Neuronal stem cell (in vitro differentiated cells): Measurements from ENCODE around the gene B4GALNT2.

Experiments used
- DNase-seq: peaks from one replicate; pipeline ENCODE4 v3.0.0-alpha.2; 2013; ENCODE audit warnings: low spot score
- H2AFZ ChIP-seq: one replicate; pipeline ENCODE4 v1.6.1; 2013; ENCODE audit warnings: mild to moderate bottlenecking, low read length, inconsistent platforms
- H2AK5ac ChIP-seq: 2 replicates; pipeline ENCODE4 v1.6.1; 2013; ENCODE audit warnings: low read depth, mild to moderate bottlenecking, inconsistent platforms, low read length, moderate library complexity, mixed read lengths
- H2BK120ac ChIP-seq: 2 replicates; pipeline ENCODE4 v1.6.1; 2013; ENCODE audit warnings: low read depth, mild to moderate bottlenecking, inconsistent platforms, low read length, moderate library complexity, mixed read lengths
- H2BK12ac ChIP-seq: one replicate; pipeline ENCODE4 v1.6.1; 2013; ENCODE audit warnings: low read length, inconsistent platforms
- H2BK15ac ChIP-seq: 2 replicates; pipeline ENCODE4 v1.6.1; 2013; ENCODE audit warnings: mild to moderate bottlenecking, low read length, inconsistent platforms, mixed read lengths
- H2BK5ac ChIP-seq: one replicate; pipeline ENCODE4 v1.6.1; 2013; ENCODE audit warnings: inconsistent platforms, mild to moderate bottlenecking, low read length, moderate library complexity
- H3K14ac ChIP-seq: one replicate; pipeline ENCODE4 v1.6.1; 2013; ENCODE audit warnings: low read length, inconsistent platforms
- H3K18ac ChIP-seq: 2 replicates; pipeline ENCODE4 v1.6.1; 2013; ENCODE audit warnings: low read length, inconsistent platforms
- H3K23ac ChIP-seq: 2 replicates; pipeline ENCODE4 v1.6.1; 2013; ENCODE audit warnings: low read depth, mild to moderate bottlenecking, mixed read lengths, low read length, inconsistent platforms; ENCODE audit not compliant: poor library complexity
- H3K27ac ChIP-seq: replicated peaks from 3 replicates; pipeline ENCODE4 v1.5.1; 2013; ENCODE audit warnings: low read length, inconsistent platforms
- H3K27me3 ChIP-seq, 3 experiments: 2 replicates each; pipeline ENCODE4 v1.6.1; 2013; ENCODE audit warnings: low read length in 3 of 3, mild to moderate bottlenecking in 2 of 3, inconsistent platforms in 1 of 3, low read depth in 1 of 3, mixed read lengths in 1 of 3, moderate library complexity in 1 of 3; ENCODE audit not compliant: control insufficient read depth in 3 of 3, insufficient read depth in 3 of 3
- H3K36me3 ChIP-seq, 2 donors: replicated peaks in 1 of 2; 2 replicates each; pipeline ENCODE4 v1.6.1; 2013; ENCODE audit warnings: low read length in 2 of 2; ENCODE audit not compliant: control insufficient read depth in 2 of 2, insufficient read depth in 2 of 2
- H3K4ac ChIP-seq: 2 replicates; pipeline ENCODE4 v1.6.1; 2013; ENCODE audit warnings: inconsistent platforms, mild to moderate bottlenecking, low read length, moderate library complexity
- H3K4me1 ChIP-seq, 2 donors: 1 replicate in 1 of 2; 2 replicates in 1 of 2; pipeline ENCODE4 v1.6.1; 2013; ENCODE audit warnings: low read length in 2 of 2, low read depth in 1 of 2; ENCODE audit not compliant: control insufficient read depth in 2 of 2, insufficient read depth in 1 of 2
- H3K4me2 ChIP-seq: one replicate; pipeline ENCODE4 v1.6.1; 2013; ENCODE audit warnings: mild to moderate bottlenecking, low read length, inconsistent platforms; ENCODE audit not compliant: insufficient read depth, poor library complexity, severe bottlenecking
- H3K4me3 ChIP-seq, 2 donors: 2 replicates each; pipeline ENCODE4 v1.5.1; 2013; ENCODE audit warnings: low read length in 2 of 2, mild to moderate bottlenecking in 2 of 2, inconsistent platforms in 1 of 2, moderate library complexity in 1 of 2
- H3K79me1 ChIP-seq: one replicate; pipeline ENCODE4 v1.6.1; 2013; ENCODE audit warnings: low read depth, mild to moderate bottlenecking, inconsistent platforms, low read length, moderate library complexity
- H3K9ac ChIP-seq: one replicate; pipeline ENCODE4 v1.6.1; 2013; ENCODE audit warnings: mild to moderate bottlenecking, low read depth, low read length, inconsistent platforms; ENCODE audit not compliant: poor library complexity
- H3K9me3 ChIP-seq, 2 donors: replicated peaks in 1 of 2; 2 replicates each; pipeline versions ENCODE3 to v1.6.1; 2013; ENCODE audit warnings: low read length in 2 of 2, mild to moderate bottlenecking in 2 of 2, inconsistent platforms in 1 of 2, low read depth in 1 of 2, mixed read lengths in 1 of 2, moderate library complexity in 1 of 2; ENCODE audit not compliant: control insufficient read depth in 2 of 2, insufficient read depth in 1 of 2
- H4K8ac ChIP-seq: one replicate; pipeline ENCODE4 v1.6.1; 2013; ENCODE audit warnings: low read depth, mild to moderate bottlenecking, inconsistent platforms, low read length, moderate library complexity
- H4K91ac ChIP-seq: one replicate; pipeline ENCODE4 v1.6.1; 2013; ENCODE audit warnings: low read length, low read depth, mild to moderate bottlenecking, inconsistent platforms; ENCODE audit not compliant: poor library complexity
- WGBS, 2 donors: extraction: QIAGEN DNeasy Blood & Tissue Kit; methylation state at CpG; one replicate each; pipeline ENCODE4 v1.1.7; 2013; ENCODE audit warnings: missing lambda C conversion rate in 2 of 2, mixed read lengths in 1 of 2; ENCODE audit not compliant: insufficient read length in 2 of 2, insufficient replicate concordance in 1 of 2; ENCODE audit errors: extremely low coverage in 2 of 2; 5-methylcytosine and 5-hydroxymethylcytosine counted together

The B4GALNT2 gene

DNA sequence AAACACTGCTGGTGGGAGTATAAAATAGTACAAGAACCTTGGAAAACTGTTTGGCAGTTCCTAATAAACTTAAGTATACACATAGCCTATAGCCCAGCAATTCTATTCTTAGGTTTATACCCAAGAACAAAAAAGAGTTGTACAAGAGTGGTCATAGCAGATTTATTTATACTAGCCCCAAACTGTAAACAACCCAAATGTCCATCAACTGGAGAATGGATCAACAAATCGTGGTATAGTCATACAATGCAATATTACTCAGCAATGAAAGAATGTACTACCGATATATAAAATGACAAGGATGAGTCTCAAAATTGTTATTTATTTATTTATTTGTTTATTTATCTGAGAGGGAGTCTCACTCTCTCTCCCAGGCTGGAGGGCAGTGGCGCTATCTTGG lies 54.7 kb downstream of the B4GALNT2 start:
- H3K4me3 ChIP-seq: no peak overlapping the region
- H2AK5ac ChIP-seq: no peak overlapping the region
- H3K4me2 ChIP-seq: no peak overlapping the region
- no peak overlapping the region for H2BK12ac ChIP-seq
- no peak overlapping the region for H3K9ac ChIP-seq
- H2BK120ac ChIP-seq: no peak overlapping the region
- no peak overlapping the region for H4K8ac ChIP-seq
- no peak overlapping the region for H3K23ac ChIP-seq
- no peak overlapping the region for H3K14ac ChIP-seq
- H3K18ac ChIP-seq: no peak overlapping the region
- H3K27me3 ChIP-seq: peaks cover 0 to 13% (median 0%) of the 10 kb centered on the region in 3 experiments
- H2BK5ac ChIP-seq: no peak overlapping the region
- H2BK15ac ChIP-seq: no peak overlapping the region
- no CpG with 5 or more reads among the region's 3 CpGs for WGBS, 2 donors
- H2AFZ ChIP-seq: no peak overlapping the region
- peaks cover 0 to 4% of the 10 kb centered on the region in 2 donors for H3K9me3 ChIP-seq
- H3K4me1 ChIP-seq: no peaks in the 10 kb centered on the region
- no peaks in the 10 kb centered on the region for H3K36me3 ChIP-seq
- no peak overlapping the region for H3K27ac ChIP-seq
- no peak overlapping the region for H4K91ac ChIP-seq
- no peaks in the 10 kb centered on the region for H3K79me1 ChIP-seq
- H3K4ac ChIP-seq: no peak overlapping the region
- no peak for DNase-seq

DNA sequence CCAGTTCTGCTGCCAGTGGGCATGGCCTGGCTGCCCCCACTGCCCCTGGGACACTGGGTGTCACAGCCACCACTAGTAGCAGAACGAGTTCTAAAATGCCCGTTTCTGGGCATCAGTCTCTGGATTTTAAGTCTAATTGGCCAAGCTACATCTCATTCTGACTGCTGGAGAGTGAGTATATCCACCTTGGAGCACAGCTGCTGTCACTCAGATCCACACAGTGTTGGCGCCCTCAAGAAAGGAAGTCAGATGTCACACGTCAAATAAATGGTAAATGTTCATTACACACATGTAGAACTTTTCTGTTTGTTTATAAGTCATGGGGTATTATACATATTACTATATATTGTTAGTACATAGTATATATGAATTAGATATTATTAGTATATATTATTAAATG lies 58.4 kb downstream of the B4GALNT2 start:
- Histone ChIP-seq H3K4ac (no peak overlapping the region), H4K91ac (no peak overlapping the region), H4K8ac (no peak overlapping the region), H3K79me1 (no peaks in the 10 kb centered on the region), H2BK120ac (no peak overlapping the region), H2BK5ac (no peak overlapping the region), H3K4me1 (peaks cover 2% of the 10 kb centered on the region in 2 donors), H3K23ac (no peak overlapping the region), H3K14ac (no peak overlapping the region), H2AFZ (no peak overlapping the region), H3K36me3 (no peaks in the 10 kb centered on the region), H2BK15ac (no peak overlapping the region), H3K4me3 (no peak overlapping the region), H3K27me3 (peaks cover 0 to 13% (median 0%) of the 10 kb centered on the region in 3 experiments), H3K4me2 (no peak overlapping the region), H2BK12ac (no peak overlapping the region), H3K9ac (no peak overlapping the region), H3K27ac (no peak overlapping the region), H3K18ac (no peak overlapping the region), H2AK5ac (no peak overlapping the region), H3K9me3 (no peaks in the 10 kb centered on the region)
- DNase-seq: no peak
- WGBS, 2 donors: no CpG with 5 or more reads among the region's 4 CpGs

DNA sequence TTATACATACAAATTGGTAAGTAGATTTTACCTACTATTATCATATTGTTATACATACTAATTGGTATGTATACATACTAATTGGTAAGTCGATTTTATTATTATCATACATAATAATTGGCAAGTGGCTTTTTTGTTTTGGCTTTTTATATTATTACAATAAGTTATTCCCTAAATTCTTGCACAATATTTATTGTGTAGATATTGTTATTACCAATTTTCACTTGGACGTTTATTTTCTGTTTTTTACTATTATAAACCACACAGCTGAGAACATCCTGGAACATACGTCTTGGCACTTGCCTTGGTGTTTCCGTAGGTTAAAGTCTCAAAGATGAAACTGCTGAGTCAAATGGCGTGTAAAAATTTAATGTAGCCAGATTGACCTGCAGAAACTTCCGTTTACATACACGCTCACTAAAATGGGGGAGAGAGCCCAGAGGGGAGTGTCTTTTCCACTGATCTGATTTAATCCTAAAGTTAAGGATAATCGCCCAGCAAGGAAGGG lies 58.9 kb downstream of the B4GALNT2 start:
- peaks cover 2% of the 10 kb centered on the region in 2 donors for H3K4me1 ChIP-seq
- peak overlapping the region; percentile 62 for H3K27ac ChIP-seq
- H3K4ac ChIP-seq: no peak overlapping the region
- H2BK15ac ChIP-seq: peak overlapping the region; percentile 96
- H3K18ac ChIP-seq: peak overlapping the region; percentile 100
- WGBS, 2 donors: no CpG with 5 or more reads among the region's 8 CpGs
- no peak overlapping the region for H2BK120ac ChIP-seq
- peak overlapping the region; percentile 95 for H3K4me2 ChIP-seq
- no peak overlapping the region for H4K8ac ChIP-seq
- no peak overlapping the region for H2BK12ac ChIP-seq
- peak overlapping the region; percentile 99 for H2BK5ac ChIP-seq
- peak overlapping the region; percentile 79 to 95 for H3K4me3 ChIP-seq
- no peak overlapping the region for H4K91ac ChIP-seq
- H3K9me3 ChIP-seq: no peaks in the 10 kb centered on the region
- DNase-seq: no peak
- no peak overlapping the region for H2AK5ac ChIP-seq
- no peaks in the 10 kb centered on the region for H3K36me3 ChIP-seq
- H3K14ac ChIP-seq: no peak overlapping the region
- H3K9ac ChIP-seq: peak overlapping the region; percentile 99
- H3K23ac ChIP-seq: no peak overlapping the region
- peak overlapping the region; percentile 99 for H2AFZ ChIP-seq
- peaks cover 0 to 13% (median 0%) of the 10 kb centered on the region in 3 experiments for H3K27me3 ChIP-seq
- no peaks in the 10 kb centered on the region for H3K79me1 ChIP-seq

DNA sequence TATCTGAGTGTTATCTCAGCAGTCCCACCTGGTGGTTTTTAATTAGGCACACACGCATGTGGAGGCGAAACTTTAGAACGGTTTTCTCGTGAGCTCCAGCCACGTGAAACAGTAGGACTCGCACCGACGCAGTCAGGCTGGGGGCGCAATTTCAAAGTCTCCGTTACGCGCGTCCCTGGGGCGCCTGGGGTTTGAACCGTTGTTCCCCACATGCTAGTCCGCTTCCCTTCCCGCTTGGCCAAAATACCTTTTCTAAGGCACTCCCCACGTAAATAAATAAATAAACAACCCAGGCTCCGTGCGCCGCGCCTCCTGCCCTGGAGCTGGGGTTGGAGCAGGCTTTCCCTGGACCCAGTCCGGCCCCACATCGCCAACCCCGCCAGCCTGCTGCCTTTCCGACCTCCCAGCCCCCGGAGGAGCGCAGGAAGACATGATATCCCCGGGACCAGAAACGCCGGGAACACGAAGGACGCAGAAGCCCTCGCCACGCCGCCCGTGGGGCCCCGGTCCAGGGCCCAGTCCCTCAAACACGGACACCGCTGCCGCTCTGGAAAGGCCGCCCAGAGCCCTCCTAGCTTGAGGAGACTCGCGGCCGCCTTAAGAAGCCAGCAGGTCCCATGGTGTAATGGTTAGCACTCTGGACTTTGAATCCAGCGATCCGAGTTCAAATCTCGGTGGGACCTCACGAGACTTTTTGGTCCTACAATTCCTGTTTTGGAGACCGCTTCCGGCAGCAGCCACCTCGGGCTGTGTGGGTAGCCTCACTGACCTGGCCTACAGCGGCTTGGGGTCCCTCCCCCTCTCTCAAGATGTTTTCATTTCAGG lies 59.6 kb downstream of the B4GALNT2 start:
- Histone ChIP-seq H4K91ac (no peak overlapping the region), H3K4me1 (peaks cover 2% of the 10 kb centered on the region in 2 donors), H3K4me2 (peak overlapping the region; percentile 95), H3K79me1 (no peaks in the 10 kb centered on the region), H3K9ac (peak overlapping the region; percentile 99), H3K9me3 (no peaks in the 10 kb centered on the region), H3K23ac (peak overlapping the region; percentile 99), H2BK12ac (peak overlapping the region; percentile 22), H3K27me3 (peaks cover 0 to 13% (median 0%) of the 10 kb centered on the region in 3 experiments), H3K36me3 (no peaks in the 10 kb centered on the region), H3K4ac (peak overlapping the region; percentile 97), H3K18ac (peak overlapping the region; percentile 100), H2AK5ac (peak overlapping the region; percentile 81), H3K4me3 (peak overlapping the region; percentile 79 to 95), H2AFZ (peak overlapping the region; percentile 99), H4K8ac (no peak overlapping the region), H2BK15ac (peak overlapping the region; percentile 96), H2BK5ac (peak overlapping the region; percentile 99), H3K27ac (peak overlapping the region; percentile 97), H2BK120ac (peak overlapping the region; percentile 61), H3K14ac (peak overlapping the region; percentile 100)
- DNase-seq: peak; percentile 90
- no CpG with 5 or more reads among the region's 53 CpGs for WGBS, 2 donors
